HG03175 (cell line): ENCODE measurements around the gene USP6.
"Not testable (repeated sequence)": the region's sequence is repeated elsewhere in the genome, so short reads cannot be mapped to it uniquely, and the experiment has no call there.

Experiments
- ATAC-seq: cut with Tn5 transposase; IDR thresholded peaks from one replicate; pipeline ENCODE4 v1.9.1; 2021; ENCODE audit warnings: mild to moderate bottlenecking, moderate library complexity; ENCODE audit not compliant: unreplicated experiment

The USP6 gene

GRCh38 chr17:5183410-5183793, 67.6 kb downstream of the USP6 start:
- no peak for ATAC-seq

- ATAC-seq = no peak
Observed at GRCh38 chr17:5184288-5184687, 68.5 kb downstream of the USP6 start.

GRCh38 chr17:5191541-5192417, 75.9 kb downstream of the USP6 start, which contains the start of gene ZNF594:
ZNF594 (minus strand) TSS chr17:5191868; CDS start chr17:5184256, 7,612 bp downstream.
- peak; percentile 98 for ATAC-seq

- no peak for ATAC-seq
Observed at GRCh38 chr17:5194346-5194745, 78.5 kb downstream of the USP6 start.

GRCh38 chr17:5198472-5198871, 82.6 kb downstream of the USP6 start:
- ATAC-seq = no peak

- no peak for ATAC-seq
Observed at GRCh38 chr17:5200360-5200759, 84.5 kb downstream of the USP6 start.

GRCh38 chr17:5201011-5201410, 85.2 kb downstream of the USP6 start:
- no peak for ATAC-seq

- no peak for ATAC-seq
Observed at GRCh38 chr17:5203178-5203907, 87.5 kb downstream of the USP6 start.

- ATAC-seq = no peak
Observed at GRCh38 chr17:5203908-5204294, 88.1 kb downstream of the USP6 start.

- ATAC-seq = no peak
Observed at GRCh38 chr17:5209396-5209795, 93.6 kb downstream of the USP6 start.

GRCh38 chr17:5210091-5210490, 94.3 kb downstream of the USP6 start:
- no peak for ATAC-seq

- no peak for ATAC-seq
Observed at GRCh38 chr17:5210614-5211252, 94.9 kb downstream of the USP6 start.

- ATAC-seq = no peak
Observed at GRCh38 chr17:5211458-5211857, 95.6 kb downstream of the USP6 start.

- ATAC-seq = not testable (repeated sequence)
Observed at GRCh38 chr17:5217562-5217961, 101.7 kb downstream of the USP6 start.

GRCh38 chr17:5219536-5219935, 103.7 kb downstream of the USP6 start:
- ATAC-seq = no peak

- no peak for ATAC-seq
Observed at GRCh38 chr17:5220074-5220473, 104.2 kb downstream of the USP6 start.

- ATAC-seq = not testable (repeated sequence)
Observed at GRCh38 chr17:5221912-5222311, 106.1 kb downstream of the USP6 start.
